Kidney capillary endothelial cell (primary cell): ENCODE measurements around the gene SRM.
"Not testable (repeated sequence)": the region's sequence is repeated elsewhere in the genome, so short reads cannot be mapped to it uniquely, and the experiment has no call there.

ENCODE experiments used
- DNase-seq: peaks from one replicate; pipeline ENCODE4 v3.0.0-alpha.2; 2018; ENCODE audit warnings: low spot score

Gene SRM

GRCh38 chr1:11064942-11065341 lies 5.1 kb upstream of the SRM start:
- no peak for DNase-seq

GRCh38 chr1:11063937-11064537 lies 4.2 kb upstream of the SRM start:
- not testable (repeated sequence) for DNase-seq

GRCh38 chr1:11062965-11063401 lies 3.2 kb upstream of the SRM start:
- no peak for DNase-seq

GRCh38 chr1:11061652-11062365 lies 2.0 kb upstream of the SRM start:
- no peak for DNase-seq

- DNase-seq: no peak
Observed at GRCh38 chr1:11059155-11059967, 457 bp downstream of the SRM start.

GRCh38 chr1:11058595-11059154 lies 1.1 kb downstream of the SRM start:
- DNase-seq: no peak

- DNase-seq: no peak
Observed at GRCh38 chr1:11058026-11058425, 1.8 kb downstream of the SRM start.

- no peak for DNase-seq
Observed at GRCh38 chr1:11057477-11057876, 2.3 kb downstream of the SRM start.

GRCh38 chr1:11056504-11056903 lies 3.3 kb downstream of the SRM start:
- no peak for DNase-seq

GRCh38 chr1:11055676-11056075 lies 4.1 kb downstream of the SRM start:
- DNase-seq: no peak

GRCh38 chr1:11054666-11055065 lies 5.2 kb downstream of the SRM start:
- no peak for DNase-seq

- DNase-seq: no peak
Observed at GRCh38 chr1:11054181-11054580, 5.6 kb downstream of the SRM start.

GRCh38 chr1:11053758-11054137 lies 6.1 kb downstream of the SRM start:
- DNase-seq: no peak

- DNase-seq: no peak
Observed at GRCh38 chr1:11052839-11053757, 6.7 kb downstream of the SRM start.

GRCh38 chr1:11051781-11052511 lies 7.9 kb downstream of the SRM start:
- DNase-seq: no peak

- not testable (repeated sequence) for DNase-seq
Observed at GRCh38 chr1:11051121-11051520, 8.7 kb downstream of the SRM start.

GRCh38 chr1:11046625-11047365 lies 13.0 kb downstream of the SRM start, which contains the start of gene MASP2:
Gene MASP2 (minus strand): TSS chr1:11047239. CDS start chr1:11047207, 32 bp downstream.
- no peak for DNase-seq

GRCh38 chr1:11046270-11046566 lies 13.6 kb downstream of the SRM start:
- no peak for DNase-seq

GRCh38 chr1:11045428-11046269 lies 14.2 kb downstream of the SRM start:
- DNase-seq: no peak
